CD4-positive, alpha-beta T cell treated with Interferon gamma for 1 hour (primary cell): ENCODE measurements around the gene PLLP.
A peak's percentile ranks its signal among the peaks of the same experiment; 100 is the strongest.
"Not testable (repeated sequence)": the region's sequence is repeated elsewhere in the genome, so short reads cannot be mapped to it uniquely, and the experiment has no call there.

ENCODE experiments used
- DNase-seq: peaks from one replicate; pipeline ENCODE4 v3.0.0-alpha.2; 2020

The PLLP gene

GRCh38 chr16:57271063-57271345 lies 13.5 kb downstream of the PLLP start:
- no peak for DNase-seq

- DNase-seq, result no peak
These were observed 14.0 kb downstream of the PLLP start for GRCh38 chr16:57270221-57271062.

GRCh38 chr16:57268804-57269800 lies 15.4 kb downstream of the PLLP start:
- DNase-seq, result no peak

GRCh38 chr16:57267343-57267742 lies 17.1 kb downstream of the PLLP start:
- DNase-seq, result not testable (repeated sequence)

- peak; percentile 28 for DNase-seq
These were observed 17.8 kb downstream of the PLLP start for GRCh38 chr16:57266531-57267260.

GRCh38 chr16:57265850-57266530 lies 18.5 kb downstream of the PLLP start:
- no peak for DNase-seq

GRCh38 chr16:57264950-57265371 lies 19.5 kb downstream of the PLLP start:
- DNase-seq, result no peak

- DNase-seq, result no peak
These were observed 20.1 kb downstream of the PLLP start for GRCh38 chr16:57264381-57264780.

GRCh38 chr16:57263541-57264351 lies 20.7 kb downstream of the PLLP start:
- no peak for DNase-seq

- no peak for DNase-seq
These were observed 21.5 kb downstream of the PLLP start for GRCh38 chr16:57262841-57263540.

- no peak for DNase-seq
These were observed 22.7 kb downstream of the PLLP start for GRCh38 chr16:57261806-57262205.

- no peak for DNase-seq
These were observed 24.1 kb downstream of the PLLP start for GRCh38 chr16:57260294-57260929.

GRCh38 chr16:57258910-57259475 lies 25.5 kb downstream of the PLLP start:
- DNase-seq, result no peak

- DNase-seq, result no peak
These were observed 26.1 kb downstream of the PLLP start for GRCh38 chr16:57258226-57258909.

- no peak for DNase-seq
These were observed 26.9 kb downstream of the PLLP start for GRCh38 chr16:57257455-57258070.

- DNase-seq, result no peak
These were observed 27.7 kb downstream of the PLLP start for GRCh38 chr16:57256601-57257395.

- DNase-seq, result no peak
These were observed 28.6 kb downstream of the PLLP start for GRCh38 chr16:57255686-57256415.
